NCI-H2081 (cell line): Measurements from ENCODE around the gene C19orf25.
A peak's percentile ranks its signal among the peaks of the same experiment; 100 is the strongest.
"Not testable (repeated sequence)": the region's sequence is repeated elsewhere in the genome, so short reads cannot be mapped to it uniquely, and the experiment has no call there.

Experiments used
- DNase-seq, 2 experiments: peaks; one replicate each; lab custom pipeline; 2025; lab: John Stamatoyannopoulos, UW

C19orf25 gene

GRCh38 chr19:1449467-1450442 is 29.3 kb downstream of the C19orf25 start, which contains the start of gene APC2:
TSS of gene APC2 (plus strand) at chr19:1450121. CDS start at chr19:1453002, 2,881 bp downstream.
- DNase-seq, result peak; percentile 37 to 58

GRCh38 chr19:1447944-1448343 is 31.1 kb downstream of the C19orf25 start:
- no peak for DNase-seq

GRCh38 chr19:1447504-1447903 is 31.5 kb downstream of the C19orf25 start:
- DNase-seq, result no peak

GRCh38 chr19:1446713-1447481 is 32.1 kb downstream of the C19orf25 start:
- no peak for DNase-seq

GRCh38 chr19:1445932-1446712 is 32.9 kb downstream of the C19orf25 start:
- peak; percentile 19 to 32 for DNase-seq

GRCh38 chr19:1445185-1445931 is 33.7 kb downstream of the C19orf25 start:
- DNase-seq, result peak; percentile 49 to 59

GRCh38 chr19:1441677-1442438 is 37.2 kb downstream of the C19orf25 start:
- no peak for DNase-seq

GRCh38 chr19:1441022-1441426 is 38.0 kb downstream of the C19orf25 start:
- no peak for DNase-seq

- DNase-seq, result no peak
Observed at GRCh38 chr19:1440418-1440801, 38.6 kb downstream of the C19orf25 start.

GRCh38 chr19:1439525-1440417 is 39.2 kb downstream of the C19orf25 start:
- DNase-seq, result not testable (repeated sequence)

GRCh38 chr19:1438933-1439354 is 40.1 kb downstream of the C19orf25 start:
- no peak for DNase-seq

GRCh38 chr19:1438035-1438932 is 40.7 kb downstream of the C19orf25 start, which contains the start of gene RPS15:
TSS of gene RPS15 (plus strand) at chr19:1438396. CDS start at chr19:1438426, 30 bp downstream.
- peak; percentile 91 for DNase-seq

GRCh38 chr19:1437609-1438008 is 41.4 kb downstream of the C19orf25 start:
- DNase-seq, result no peak

- DNase-seq, result no peak
Observed at GRCh38 chr19:1435378-1435989, 43.5 kb downstream of the C19orf25 start.

GRCh38 chr19:1434577-1435060 is 44.4 kb downstream of the C19orf25 start:
- no peak for DNase-seq

- DNase-seq, result no peak
Observed at GRCh38 chr19:1434040-1434366, 45.0 kb downstream of the C19orf25 start.
